ENCODE results near the gene ESPNL.

Gene ESPNL

DNA sequence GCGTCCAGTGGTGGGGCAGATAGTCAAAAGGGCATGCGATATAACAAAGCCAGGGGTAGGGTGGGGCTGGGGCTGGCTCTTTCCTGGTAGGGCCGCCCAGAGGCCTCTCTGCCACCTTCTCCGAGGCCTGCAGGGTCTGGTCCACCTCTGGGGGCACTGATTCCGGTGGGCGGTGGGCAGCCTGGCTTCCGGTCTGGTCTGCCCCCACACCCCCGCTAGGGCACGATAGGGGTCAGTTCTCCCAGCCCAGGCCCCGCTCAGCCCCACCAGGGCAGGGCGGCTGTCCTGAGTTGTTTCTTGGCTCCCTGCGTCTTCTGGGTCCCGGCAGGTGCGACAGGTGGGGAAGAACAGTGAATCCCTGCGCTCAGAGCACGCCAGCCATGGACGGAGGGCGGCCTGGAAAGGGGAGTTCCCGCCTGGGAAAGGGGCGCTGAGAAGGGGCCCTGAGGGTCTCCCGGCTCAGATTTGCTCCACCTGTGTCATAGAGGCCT is 57.9 kb downstream of the ESPNL start:
- no peaks in the 10 kb centered on the region for H4K20me1 ChIP-seq (ENCODE audit: insufficient read depth, low read length)
- no peaks in the 10 kb centered on the region for H3K9me3 ChIP-seq (ENCODE audit: insufficient read depth, low read length, severe bottlenecking)
- H3K4me1 ChIP-seq (ENCODE audit: insufficient read depth, low read length), result no peaks in the 10 kb centered on the region
- no peaks in the 10 kb centered on the region for H3K79me2 ChIP-seq (ENCODE audit: insufficient read depth, low read length)
- no peaks in the 10 kb centered on the region for H3K27me3 ChIP-seq (ENCODE audit: insufficient read depth, low read length, poor library complexity)
- ATAC-seq (ENCODE audit: insufficient read depth, low read depth) (no peak), DNase-seq (no peak)
- no peak overlapping the region for H3K4me3 ChIP-seq (ENCODE audit: low read depth in 1 of 2, low read length in 2 of 2)
- no peak overlapping the region for H3K9ac ChIP-seq (ENCODE audit: low read depth, low read length)
- H3K4me2 ChIP-seq (ENCODE audit: insufficient read depth, low read length), result no peak overlapping the region
- TF ChIP-seq, protein P1, sequence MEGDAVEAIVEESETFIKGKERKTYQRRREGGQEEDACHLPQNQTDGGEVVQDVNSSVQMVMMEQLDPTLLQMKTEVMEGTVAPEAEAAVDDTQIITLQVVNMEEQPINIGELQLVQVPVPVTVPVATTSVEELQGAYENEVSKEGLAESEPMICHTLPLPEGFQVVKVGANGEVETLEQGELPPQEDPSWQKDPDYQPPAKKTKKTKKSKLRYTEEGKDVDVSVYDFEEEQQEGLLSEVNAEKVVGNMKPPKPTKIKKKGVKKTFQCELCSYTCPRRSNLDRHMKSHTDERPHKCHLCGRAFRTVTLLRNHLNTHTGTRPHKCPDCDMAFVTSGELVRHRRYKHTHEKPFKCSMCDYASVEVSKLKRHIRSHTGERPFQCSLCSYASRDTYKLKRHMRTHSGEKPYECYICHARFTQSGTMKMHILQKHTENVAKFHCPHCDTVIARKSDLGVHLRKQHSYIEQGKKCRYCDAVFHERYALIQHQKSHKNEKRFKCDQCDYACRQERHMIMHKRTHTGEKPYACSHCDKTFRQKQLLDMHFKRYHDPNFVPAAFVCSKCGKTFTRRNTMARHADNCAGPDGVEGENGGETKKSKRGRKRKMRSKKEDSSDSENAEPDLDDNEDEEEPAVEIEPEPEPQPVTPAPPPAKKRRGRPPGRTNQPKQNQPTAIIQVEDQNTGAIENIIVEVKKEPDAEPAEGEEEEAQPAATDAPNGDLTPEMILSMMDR (IDR thresholded peaks at IDR 0.05; ENCODE audit: borderline replicate concordance, extremely low read depth, low read length, poor library complexity, severe bottlenecking), result no peak
- TF ChIP-seq EZH2 (IDR thresholded peaks at IDR 0.05; ENCODE audit: borderline replicate concordance, low read depth, low read length, severe bottlenecking), result no peak
- H3K36me3 ChIP-seq (ENCODE audit: insufficient read depth, low read length), result no peaks in the 10 kb centered on the region
- no peak overlapping the region for H3K27ac ChIP-seq (ENCODE audit: low read length)
- H2AFZ ChIP-seq (ENCODE audit: low read depth, low read length), result no peak overlapping the region

DNA sequence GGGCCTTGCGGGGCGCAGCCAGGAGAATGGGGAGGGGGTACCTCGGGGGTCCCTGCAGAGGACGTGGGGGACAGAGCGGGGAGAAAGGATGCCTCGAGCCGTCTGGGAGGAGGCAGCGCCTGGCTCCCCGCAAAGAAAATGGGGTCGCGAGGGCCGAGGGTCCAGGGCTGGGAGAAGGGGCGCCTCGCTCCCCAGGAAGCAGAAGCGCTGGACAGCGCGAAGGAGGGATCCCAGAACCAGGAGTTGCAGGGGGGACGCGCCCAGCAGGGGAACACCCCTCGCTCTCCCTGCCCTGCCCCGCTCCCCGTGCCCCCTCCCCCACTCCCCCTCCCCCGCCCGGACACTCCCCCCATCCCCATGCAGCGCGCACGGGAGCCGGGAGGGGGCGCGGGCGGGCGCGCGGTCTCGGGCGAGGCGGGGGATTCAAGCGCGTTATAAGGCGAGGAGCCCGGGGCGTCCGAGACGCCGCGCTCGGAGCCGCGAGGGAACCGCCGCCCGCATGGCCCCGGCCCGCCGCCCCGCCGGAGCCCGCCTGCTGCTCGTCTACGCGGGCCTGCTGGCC is 58.5 kb downstream of the ESPNL start, which contains the start of gene ERFE:
Gene ERFE, plus strand, starts transcription at position 462 of the 562 bp plus-strand sequence. Its CDS starts 38 bp downstream, at position 500.
- Histone ChIP-seq H2AFZ (ENCODE audit: low read depth, low read length) (no peak within 1 kb of the TSS), H3K4me1 (ENCODE audit: insufficient read depth, low read length) (no peaks in the 10 kb centered on the region)

DNA sequence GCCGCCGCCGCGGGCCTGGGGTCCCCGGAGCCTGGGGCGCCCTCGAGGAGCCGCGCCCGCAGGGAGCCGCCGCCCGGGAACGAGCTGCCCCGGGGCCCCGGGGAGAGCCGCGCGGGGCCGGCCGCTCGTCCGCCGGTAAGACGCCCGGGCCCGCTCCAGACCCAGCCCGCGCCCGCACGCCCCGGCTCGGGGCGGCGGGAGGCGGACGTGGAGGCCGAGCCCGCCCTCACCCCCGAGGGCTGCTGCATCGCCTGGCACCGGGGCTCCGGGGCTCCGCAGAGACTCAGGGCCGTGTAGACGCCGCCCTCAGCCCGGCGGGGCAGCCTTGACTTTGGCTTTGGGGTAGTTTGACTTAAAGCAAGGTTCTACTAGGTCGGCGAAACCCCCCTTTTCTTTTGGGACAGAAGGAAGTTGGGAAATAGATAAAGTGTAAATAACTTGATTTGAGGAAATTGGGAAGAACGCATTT is 59.0 kb downstream of the ESPNL start:
- Histone ChIP-seq H3K27me3 (ENCODE audit: insufficient read depth, low read length, poor library complexity) (no peaks in the 10 kb centered on the region), H2AFZ (ENCODE audit: low read depth, low read length) (no peak overlapping the region), H3K9ac (ENCODE audit: low read depth, low read length) (no peak overlapping the region), H3K27ac (ENCODE audit: low read length) (no peak overlapping the region), H4K20me1 (ENCODE audit: insufficient read depth, low read length) (no peaks in the 10 kb centered on the region), H3K79me2 (ENCODE audit: insufficient read depth, low read length) (no peaks in the 10 kb centered on the region), H3K4me3 (ENCODE audit: low read depth in 1 of 2, low read length in 2 of 2) (no peak overlapping the region), H3K4me2 (ENCODE audit: insufficient read depth, low read length) (no peak overlapping the region), H3K4me1 (ENCODE audit: insufficient read depth, low read length) (no peaks in the 10 kb centered on the region), H3K9me3 (ENCODE audit: insufficient read depth, low read length, severe bottlenecking) (no peaks in the 10 kb centered on the region), H3K36me3 (ENCODE audit: insufficient read depth, low read length) (no peaks in the 10 kb centered on the region)
- TF ChIP-seq EZH2 (IDR thresholded peaks at IDR 0.05; ENCODE audit: borderline replicate concordance, low read depth, low read length, severe bottlenecking), result no peak
- TF ChIP-seq, protein P1 (IDR thresholded peaks at IDR 0.05; ENCODE audit: borderline replicate concordance, extremely low read depth, low read length, poor library complexity, severe bottlenecking), result no peak
- DNase-seq, result no peak
- no peak for ATAC-seq (ENCODE audit: insufficient read depth, low read depth)

More for the DNA sequence above, 58.5 kb downstream of the ESPNL start, which contains the start of gene ERFE:
- no peak within 1 kb of the TSS for H3K4me3 ChIP-seq (ENCODE audit: low read depth in 1 of 2, low read length in 2 of 2)
- ATAC-seq (ENCODE audit: insufficient read depth, low read depth) (no peak), DNase-seq (no peak)
- H3K9ac ChIP-seq (ENCODE audit: low read depth, low read length), result no peak within 1 kb of the TSS
- H3K9me3 ChIP-seq (ENCODE audit: insufficient read depth, low read length, severe bottlenecking), result no peaks in the 10 kb centered on the region
- H3K36me3 ChIP-seq (ENCODE audit: insufficient read depth, low read length), result no peaks in the 10 kb centered on the region
- H3K27me3 ChIP-seq (ENCODE audit: insufficient read depth, low read length, poor library complexity), result no peaks in the 10 kb centered on the region
- no peak within 1 kb of the TSS for H3K27ac ChIP-seq (ENCODE audit: low read length)
- no peak for TF ChIP-seq EZH2 (IDR thresholded peaks at IDR 0.05; ENCODE audit: borderline replicate concordance, low read depth, low read length, severe bottlenecking)
- TF ChIP-seq, protein P1 (IDR thresholded peaks at IDR 0.05; ENCODE audit: borderline replicate concordance, extremely low read depth, low read length, poor library complexity, severe bottlenecking), result no peak
- no peaks in the 10 kb centered on the region for H4K20me1 ChIP-seq (ENCODE audit: insufficient read depth, low read length)
- H3K79me2 ChIP-seq (ENCODE audit: insufficient read depth, low read length), result no peaks in the 10 kb centered on the region
- H3K4me2 ChIP-seq (ENCODE audit: insufficient read depth, low read length), result no peak within 1 kb of the TSS

All from DND-41 (cell line).